Bronchial epithelial cell (primary cell): ENCODE results near the gene PTGIS. TPM values are rescaled to one million over a fixed set of nuclear protein-coding genes. Genes with fewer than 3 reads are reported as not detected.

Experiments
- DNase-seq: peaks from one replicate; pipeline ENCODE4 v3.0.0-alpha.2; 2010; ENCODE audit warnings: low read depth
- FAIRE-seq: peaks from 2 replicates; lab custom pipeline; 2011; peaks lifted over from hg19 to GRCh38; lab: Jason Lieb, UNC
- H3K27me3 ChIP-seq: 2 replicates; pipeline ENCODE4 v1.5.1; 2011; ENCODE audit warnings: low read length; ENCODE audit not compliant: control insufficient read depth, insufficient read depth
- H3K36me3 ChIP-seq: 2 replicates; pipeline ENCODE4 v1.5.1; 2011; ENCODE audit warnings: low read length; ENCODE audit not compliant: control insufficient read depth, insufficient read depth
- H3K4me3 ChIP-seq: 2 replicates; pipeline ENCODE4 v1.5.1; 2011; ENCODE audit warnings: mild to moderate bottlenecking, low read depth, low read length, control low read depth
- total RNA-seq: library from RNA; depleted of rRNA; stranded (reverse); fragments of >200 nt; gene quantifications from 2 replicates; pipeline ENCODE4 v1.2.1, GENCODE V29; 2014
- TF ChIP-seq, protein P1 (sequence below): IDR thresholded peaks from 2 replicates; pipeline ENCODE4 v1.5.1; 2011; ENCODE audit warnings: mild to moderate bottlenecking, moderate library complexity, low read length, control low read depth, inconsistent platforms; ENCODE audit not compliant: insufficient read depth, severe bottlenecking

PTGIS gene
- total RNA-seq, 1 donor from 2014 or later, result 4.7 TPM

DNA sequence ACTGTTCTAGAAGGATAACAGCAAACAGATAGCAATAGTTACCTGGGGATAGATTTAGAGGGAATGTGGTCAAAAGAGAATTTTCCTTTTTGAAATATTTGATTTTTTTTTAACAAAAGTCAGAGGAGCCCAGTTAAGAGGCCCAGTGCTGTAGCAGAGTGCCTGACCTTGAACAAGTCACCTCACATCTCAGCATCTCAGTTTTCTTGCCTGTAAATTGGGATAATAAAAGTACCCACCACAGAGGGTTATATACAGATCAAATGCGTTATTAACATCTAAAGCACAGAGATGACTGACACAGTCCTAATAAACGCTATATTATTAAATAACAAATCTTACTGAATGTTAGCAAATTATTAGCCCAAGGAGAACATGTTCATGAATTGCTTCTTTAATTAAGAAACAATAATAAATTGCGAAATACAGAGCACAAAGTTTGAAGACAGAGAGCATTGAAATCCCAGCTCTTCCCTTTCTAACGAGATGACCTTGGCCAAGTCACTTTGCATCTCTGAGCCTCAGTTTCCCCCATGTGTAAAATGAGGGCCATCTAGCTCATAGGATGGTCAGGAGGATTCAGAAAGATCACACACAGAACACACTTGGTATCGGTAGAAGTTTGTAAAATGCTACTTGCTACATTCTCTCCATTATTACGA lies 35.5 kb downstream of the PTGIS start:
- DNase-seq (no peak), FAIRE-seq (no peak)
- Histone ChIP-seq H3K4me3 (no peak overlapping the region), H3K27me3 (no peaks in the 10 kb centered on the region), H3K36me3 (no peaks in the 10 kb centered on the region)
- TF ChIP-seq, protein P1, sequence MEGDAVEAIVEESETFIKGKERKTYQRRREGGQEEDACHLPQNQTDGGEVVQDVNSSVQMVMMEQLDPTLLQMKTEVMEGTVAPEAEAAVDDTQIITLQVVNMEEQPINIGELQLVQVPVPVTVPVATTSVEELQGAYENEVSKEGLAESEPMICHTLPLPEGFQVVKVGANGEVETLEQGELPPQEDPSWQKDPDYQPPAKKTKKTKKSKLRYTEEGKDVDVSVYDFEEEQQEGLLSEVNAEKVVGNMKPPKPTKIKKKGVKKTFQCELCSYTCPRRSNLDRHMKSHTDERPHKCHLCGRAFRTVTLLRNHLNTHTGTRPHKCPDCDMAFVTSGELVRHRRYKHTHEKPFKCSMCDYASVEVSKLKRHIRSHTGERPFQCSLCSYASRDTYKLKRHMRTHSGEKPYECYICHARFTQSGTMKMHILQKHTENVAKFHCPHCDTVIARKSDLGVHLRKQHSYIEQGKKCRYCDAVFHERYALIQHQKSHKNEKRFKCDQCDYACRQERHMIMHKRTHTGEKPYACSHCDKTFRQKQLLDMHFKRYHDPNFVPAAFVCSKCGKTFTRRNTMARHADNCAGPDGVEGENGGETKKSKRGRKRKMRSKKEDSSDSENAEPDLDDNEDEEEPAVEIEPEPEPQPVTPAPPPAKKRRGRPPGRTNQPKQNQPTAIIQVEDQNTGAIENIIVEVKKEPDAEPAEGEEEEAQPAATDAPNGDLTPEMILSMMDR, result no peak

DNA sequence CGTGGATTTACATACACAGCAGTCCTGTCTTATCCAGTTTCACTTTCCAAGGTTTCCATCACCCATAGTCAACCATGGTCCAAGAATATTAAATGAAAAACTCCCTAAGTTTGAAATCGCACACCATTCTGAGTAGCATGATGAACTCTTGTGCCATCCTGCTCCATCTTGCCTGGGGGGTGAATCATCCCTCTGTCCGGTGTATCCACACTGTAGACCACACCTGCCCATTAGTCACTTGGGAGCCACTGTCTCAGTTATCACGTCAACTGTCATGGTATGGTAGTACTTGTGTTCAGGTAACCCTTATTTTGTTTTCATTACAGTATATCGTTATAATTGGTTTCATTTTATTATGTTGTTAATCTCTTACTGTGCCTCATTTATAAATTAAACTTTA lies 38.5 kb downstream of the PTGIS start:
- no peak for FAIRE-seq

DNA sequence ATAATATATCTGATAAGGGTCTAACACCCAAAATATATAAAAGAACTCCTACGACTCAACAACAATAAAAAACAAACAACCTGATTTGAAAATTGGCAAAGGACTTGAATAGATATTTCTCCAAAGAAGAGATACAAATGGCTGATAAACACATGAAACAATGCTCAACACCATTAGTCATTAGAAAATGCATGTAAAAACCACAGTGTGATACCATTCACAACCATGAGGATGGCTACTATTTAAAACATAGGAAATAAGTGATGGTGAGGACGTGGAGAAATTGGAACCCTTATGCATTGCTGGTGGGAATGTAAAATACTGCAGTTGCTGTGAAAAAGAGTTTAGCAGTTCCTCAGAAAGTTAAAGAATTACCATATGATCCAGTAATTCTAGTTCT lies 41.4 kb downstream of the PTGIS start:
- Histone ChIP-seq H3K27me3 (no peaks in the 10 kb centered on the region), H3K36me3 (no peaks in the 10 kb centered on the region), H3K4me3 (no peak overlapping the region)
- TF ChIP-seq, protein P1, result no peak
- DNase-seq, result no peak
- no peak for FAIRE-seq

More for the DNA sequence above, 38.5 kb downstream of the PTGIS start:
- peak; percentile 79 for DNase-seq
- Histone ChIP-seq H3K27me3 (no peaks in the 10 kb centered on the region), H3K36me3 (no peaks in the 10 kb centered on the region), H3K4me3 (no peak overlapping the region)
- TF ChIP-seq, protein P1, result no peak

DNA sequence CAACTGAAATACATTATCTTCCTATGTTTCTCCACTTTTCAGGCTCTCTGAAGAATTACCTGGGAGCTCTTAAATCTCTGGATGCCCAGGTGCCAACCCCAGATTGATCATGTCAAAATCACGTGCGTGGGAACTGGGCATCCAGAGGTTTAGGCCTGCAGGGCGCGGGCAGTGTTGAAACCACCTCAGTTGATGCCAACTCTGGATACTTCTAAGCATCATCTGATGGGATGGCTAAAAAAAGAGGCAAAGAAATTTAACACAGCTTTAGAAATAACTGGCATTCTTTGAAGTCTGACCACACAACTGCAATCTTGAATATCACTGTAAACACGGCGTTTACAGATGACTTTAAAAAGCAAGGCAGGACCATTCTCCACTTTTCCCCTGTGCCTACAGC lies 41.9 kb downstream of the PTGIS start:
- DNase-seq, result no peak
- no peak for FAIRE-seq
- TF ChIP-seq, protein P1, result no peak

DNA sequence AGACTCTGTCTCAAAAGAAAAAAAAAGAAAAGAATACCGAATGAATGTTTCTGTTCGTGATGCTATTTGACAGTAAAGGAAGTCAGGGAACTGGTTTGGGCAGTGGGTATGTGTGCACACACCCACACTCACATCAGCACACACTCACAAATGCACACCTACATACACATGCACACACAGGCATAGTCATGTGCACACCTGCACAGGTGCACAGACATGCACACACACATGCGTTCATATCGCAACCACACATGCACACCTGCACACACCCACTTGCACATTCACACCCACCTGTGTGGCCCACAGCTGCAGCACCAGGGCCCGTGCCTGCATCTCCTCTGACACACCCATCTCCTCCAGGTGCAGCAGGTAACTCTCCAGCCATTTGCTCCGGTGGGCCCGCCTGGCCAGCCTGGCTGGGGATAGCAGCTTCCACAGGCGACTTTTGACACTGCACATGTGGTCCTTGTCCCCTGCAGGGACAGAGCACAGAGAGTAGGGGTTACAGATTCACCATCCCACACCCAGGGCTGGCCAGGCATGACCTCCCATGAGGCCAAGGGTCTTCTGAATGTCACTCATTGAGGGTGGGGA lies 44.1 kb downstream of the PTGIS start:
- Histone ChIP-seq H3K27me3 (no peaks in the 10 kb centered on the region), H3K36me3 (no peaks in the 10 kb centered on the region), H3K4me3 (no peak overlapping the region)
- FAIRE-seq (no peak), DNase-seq (no peak)
- TF ChIP-seq, protein P1, result no peak

More for the DNA sequence above, 41.9 kb downstream of the PTGIS start:
- H3K36me3 ChIP-seq, result no peaks in the 10 kb centered on the region
- no peaks in the 10 kb centered on the region for H3K27me3 ChIP-seq
- no peak overlapping the region for H3K4me3 ChIP-seq
